Osteocyte (in vitro differentiated cells): ENCODE data around the gene EPS15. TPM values are rescaled to one million over a fixed set of nuclear protein-coding genes. Genes with fewer than 3 reads are reported as not detected.
A peak's percentile ranks its signal among the peaks of the same experiment; 100 is the strongest.

Experiments used
- DNase-seq: peaks from one replicate; pipeline ENCODE4 v3.0.0; 2021; ENCODE audit warnings: mixed read lengths; ENCODE audit not compliant: unreplicated experiment; ENCODE audit errors: extremely low spot score
- H3K27ac Mint-ChIP-seq: one replicate; pipeline ENCODE4 v1.8.0; 2021; ENCODE audit warnings: mild to moderate bottlenecking, mixed read lengths; ENCODE audit not compliant: unreplicated experiment
- H3K27me3 Mint-ChIP-seq: one replicate; pipeline ENCODE4 v1.8.0; 2021; ENCODE audit warnings: mixed read lengths; ENCODE audit not compliant: unreplicated experiment
- H3K36me3 Mint-ChIP-seq: one replicate; pipeline ENCODE4 v1.8.0; 2021; ENCODE audit warnings: mixed read lengths; ENCODE audit not compliant: unreplicated experiment
- H3K4me1 Mint-ChIP-seq: one replicate; pipeline ENCODE4 v1.8.0; 2021; ENCODE audit warnings: mixed read lengths; ENCODE audit not compliant: unreplicated experiment
- H3K4me3 Mint-ChIP-seq: one replicate; pipeline ENCODE4 v1.8.0; 2021; ENCODE audit warnings: mild to moderate bottlenecking, moderate library complexity, mixed read lengths; ENCODE audit not compliant: unreplicated experiment
- H3K9me3 Mint-ChIP-seq: one replicate; pipeline ENCODE4 v1.8.0; 2021; ENCODE audit warnings: mixed read lengths; ENCODE audit not compliant: unreplicated experiment
- CTCF ChIP-seq: fragments of 200-600 bp; sonication (generic); IDR thresholded peaks from 2 replicates; pipeline ENCODE4 v1.5.0; 2021; ENCODE audit warnings: antibody characterized with exemption, mild to moderate bottlenecking, moderate library complexity
- total RNA-seq: library from RNA; stranded (reverse); gene quantifications from 2 replicates; pipeline ENCODE4 v1.2.1, GENCODE V29; 2021

EPS15 gene
- total RNA-seq, 1 donor from 2014 or later, result 62.4 TPM

- Mint-ChIP-seq H3K36me3 (no peaks in the 10 kb centered on the region), H3K4me3 (no peak overlapping the region)
- no peak for DNase-seq
Observed at GRCh38 chr1:51558375-51558924, 39.4 kb upstream of the EPS15 start.

GRCh38 chr1:51557168-51557567 is 38.1 kb upstream of the EPS15 start:
- Mint-ChIP-seq H3K27ac (no peak overlapping the region), H3K27me3 (no peaks in the 10 kb centered on the region), H3K4me3 (no peak overlapping the region), H3K4me1 (peaks cover 22% of the 10 kb centered on the region), H3K36me3 (no peaks in the 10 kb centered on the region), H3K9me3 (no peaks in the 10 kb centered on the region)
- DNase-seq, result no peak
- TF ChIP-seq CTCF, result no peak

More at GRCh38 chr1:51558375-51558924, 39.4 kb upstream of the EPS15 start:
- Mint-ChIP-seq H3K9me3 (no peaks in the 10 kb centered on the region), H3K4me1 (peaks cover 22% of the 10 kb centered on the region), H3K27me3 (no peaks in the 10 kb centered on the region), H3K27ac (peak overlapping the region; percentile 64)
- TF ChIP-seq CTCF, result no peak

GRCh38 chr1:51555866-51556619 is 37.0 kb upstream of the EPS15 start:
- H3K27me3 Mint-ChIP-seq, result no peaks in the 10 kb centered on the region
- H3K27ac Mint-ChIP-seq, result no peak overlapping the region
- H3K9me3 Mint-ChIP-seq, result no peaks in the 10 kb centered on the region
- H3K36me3 Mint-ChIP-seq, result no peaks in the 10 kb centered on the region
- H3K4me3 Mint-ChIP-seq, result no peak overlapping the region
- peaks cover 22% of the 10 kb centered on the region for H3K4me1 Mint-ChIP-seq
- DNase-seq, result no peak
- TF ChIP-seq CTCF, result no peak

- H3K36me3 Mint-ChIP-seq, result no peaks in the 10 kb centered on the region
- no peak for DNase-seq
- no peaks in the 10 kb centered on the region for H3K27me3 Mint-ChIP-seq
- H3K4me3 Mint-ChIP-seq, result no peak overlapping the region
- no peak overlapping the region for H3K27ac Mint-ChIP-seq
- H3K4me1 Mint-ChIP-seq, result peaks cover 19% of the 10 kb centered on the region
- no peaks in the 10 kb centered on the region for H3K9me3 Mint-ChIP-seq
- TF ChIP-seq CTCF, result no peak
Observed at GRCh38 chr1:51553911-51554310, 34.8 kb upstream of the EPS15 start.

- Mint-ChIP-seq H3K36me3 (no peaks in the 10 kb centered on the region), H3K4me3 (no peak overlapping the region), H3K9me3 (no peaks in the 10 kb centered on the region), H3K4me1 (peaks cover 16% of the 10 kb centered on the region), H3K27me3 (no peaks in the 10 kb centered on the region), H3K27ac (no peak overlapping the region)
- no peak for DNase-seq
- TF ChIP-seq CTCF, result no peak
Observed at GRCh38 chr1:51552929-51553807, 34.1 kb upstream of the EPS15 start.
